Activated CD8-positive, alpha-beta T cell treated with anti-CD3 and anti-CD28 coated beads for 36 hours (primary cell): Measurements from ENCODE around the gene HSD17B3. TPM values are rescaled to one million over a fixed set of nuclear protein-coding genes. Genes with fewer than 3 reads are reported as not detected.

Source experiments
- ATAC-seq: fragments of 200-7000 bp; cut with Tn5 transposase; one replicate; pipeline ENCODE4 v1.10.0; 2021; ENCODE audit warnings: mild to moderate bottlenecking, moderate library complexity
- CTCF ChIA-PET: fragments of 350-600 bp; sonication (Branson Sonifier 250); formaldehyde crosslinking; loops from one replicate; lab custom pipeline; 2021; ENCODE audit warnings: antibody characterized with exemption; lab: Charles Lee
- POLR2A ChIA-PET: fragments of 350-600 bp; sonication (Branson Sonifier 250); formaldehyde crosslinking; loops from one replicate; lab custom pipeline; 2021; ENCODE audit warnings: antibody characterized with exemption; lab: Charles Lee
- DNase-seq: peaks from one replicate; pipeline ENCODE4 v3.0.0-alpha.2; 2020
- H3K27ac Mint-ChIP-seq: one replicate; pipeline ENCODE4 v1.8.0; 2021; ENCODE audit warnings: mild to moderate bottlenecking, mixed read lengths
- H3K27me3 Mint-ChIP-seq: one replicate; pipeline ENCODE4 v1.8.0; 2021; ENCODE audit warnings: mixed read lengths
- H3K36me3 Mint-ChIP-seq: one replicate; pipeline ENCODE4 v1.8.0; 2021; ENCODE audit warnings: low read depth, mixed read lengths
- H3K4me1 Mint-ChIP-seq: one replicate; pipeline ENCODE4 v1.8.0; 2021; ENCODE audit warnings: low read depth, mixed read lengths
- H3K4me3 Mint-ChIP-seq: one replicate; pipeline ENCODE4 v1.8.0; 2021; ENCODE audit warnings: mild to moderate bottlenecking, moderate library complexity, mixed read lengths
- H3K9me3 Mint-ChIP-seq: one replicate; pipeline ENCODE4 v1.8.0; 2021; ENCODE audit warnings: mixed read lengths
- CTCF ChIP-seq: fragments of 200-600 bp; IDR thresholded peaks from one replicate; pipeline ENCODE4 v1.8.0; 2022; ENCODE audit warnings: antibody characterized with exemption, mild to moderate bottlenecking
- intact Hi-C: fragments of 100-400 bp; cut with micrococcal nuclease; formaldehyde crosslinking; loops from one replicate; pipeline ENCODE4 v1.10.0; 2022
- total RNA-seq, 2 experiments: library from RNA; stranded (reverse); gene quantifications; one replicate each; pipeline ENCODE4 v1.2.3, GENCODE V29; 2021

HSD17B3 gene
- total RNA-seq, 2 experiments from 2014 or later: not detected

- Mint-ChIP-seq H3K4me3 (no peak overlapping the region), H3K9me3 (no peaks in the 10 kb centered on the region), H3K36me3 (no peaks in the 10 kb centered on the region), H3K27ac (no peak overlapping the region), H3K4me1 (peaks cover 8% of the 10 kb centered on the region), H3K27me3 (peaks cover 42% of the 10 kb centered on the region)
- CTCF ChIA-PET: interaction anchor here (0.9 to 1.3 kb wide), 2 partner anchors 101 to 208 kb away, joined by 3 to 5 read pairs; no protein-coding TSS in a partner anchor
- no peak for TF ChIP-seq CTCF
- DNase-seq: no peak
- POLR2A ChIA-PET: interaction anchor here (0.9 kb wide), 1 partner anchor 356 kb away, joined by 3 read pairs; no protein-coding TSS in a partner anchor
- intact Hi-C loops: no loop called here
- no peak for ATAC-seq
These were observed 86.1 kb downstream of the HSD17B3 start for GRCh38 chr9:96215841-96216240.

GRCh38 chr9:96214635-96215034 is 87.3 kb downstream of the HSD17B3 start:
- DNase-seq (no peak), ATAC-seq (no peak)
- Mint-ChIP-seq H3K9me3 (no peaks in the 10 kb centered on the region), H3K36me3 (no peaks in the 10 kb centered on the region), H3K27ac (no peak overlapping the region), H3K27me3 (peaks cover 37% of the 10 kb centered on the region), H3K4me1 (peaks cover 8% of the 10 kb centered on the region), H3K4me3 (no peak overlapping the region)
- TF ChIP-seq CTCF: no peak
- CTCF ChIA-PET: interaction anchor here (0.8 to 1.1 kb wide), 3 partner anchors 18 to 102 kb away, joined by 3 to 4 read pairs (median 3); no protein-coding TSS in a partner anchor
- POLR2A ChIA-PET: no interaction called here
- intact Hi-C loops: no loop called here

- ATAC-seq: no peak
- H3K9me3 Mint-ChIP-seq: peaks cover 3% of the 10 kb centered on the region
- TF ChIP-seq CTCF: no peak
- H3K27me3 Mint-ChIP-seq: peaks cover 9% of the 10 kb centered on the region
- no peak for DNase-seq
- no peak overlapping the region for H3K27ac Mint-ChIP-seq
- CTCF ChIA-PET: interaction anchor here (1.3 to 2.1 kb wide), 3 partner anchors 8 to 23 kb away, joined by 4 to 10 read pairs (median 6); no protein-coding TSS in a partner anchor
- POLR2A ChIA-PET: no interaction called here
- no peaks in the 10 kb centered on the region for H3K4me1 Mint-ChIP-seq
- no peak overlapping the region for H3K4me3 Mint-ChIP-seq
- H3K36me3 Mint-ChIP-seq: no peaks in the 10 kb centered on the region
- intact Hi-C loops: no loop called here
These were observed 92.3 kb downstream of the HSD17B3 start for GRCh38 chr9:96209407-96210271.

GRCh38 chr9:96206156-96206751 is 95.7 kb downstream of the HSD17B3 start:
- H3K27me3 Mint-ChIP-seq: no peaks in the 10 kb centered on the region
- peaks cover 5% of the 10 kb centered on the region for H3K4me1 Mint-ChIP-seq
- ChIA-PET CTCF (interaction anchor here (1.2 kb wide), 1 partner anchor 12 kb away, joined by 5 read pairs; no protein-coding TSS in a partner anchor), POLR2A (interaction anchor here (0.7 kb wide), 1 partner anchor 27 kb away, joined by 3 read pairs; no protein-coding TSS in a partner anchor)
- ATAC-seq: no peak
- H3K9me3 Mint-ChIP-seq: peaks cover 3% of the 10 kb centered on the region
- H3K27ac Mint-ChIP-seq: no peak overlapping the region
- intact Hi-C loops: no loop called here
- TF ChIP-seq CTCF: no peak
- no peak for DNase-seq
- H3K4me3 Mint-ChIP-seq: no peak overlapping the region
- H3K36me3 Mint-ChIP-seq: no peaks in the 10 kb centered on the region
